ENCODE data around the gene CTNNA2.

The CTNNA2 gene

DNA sequence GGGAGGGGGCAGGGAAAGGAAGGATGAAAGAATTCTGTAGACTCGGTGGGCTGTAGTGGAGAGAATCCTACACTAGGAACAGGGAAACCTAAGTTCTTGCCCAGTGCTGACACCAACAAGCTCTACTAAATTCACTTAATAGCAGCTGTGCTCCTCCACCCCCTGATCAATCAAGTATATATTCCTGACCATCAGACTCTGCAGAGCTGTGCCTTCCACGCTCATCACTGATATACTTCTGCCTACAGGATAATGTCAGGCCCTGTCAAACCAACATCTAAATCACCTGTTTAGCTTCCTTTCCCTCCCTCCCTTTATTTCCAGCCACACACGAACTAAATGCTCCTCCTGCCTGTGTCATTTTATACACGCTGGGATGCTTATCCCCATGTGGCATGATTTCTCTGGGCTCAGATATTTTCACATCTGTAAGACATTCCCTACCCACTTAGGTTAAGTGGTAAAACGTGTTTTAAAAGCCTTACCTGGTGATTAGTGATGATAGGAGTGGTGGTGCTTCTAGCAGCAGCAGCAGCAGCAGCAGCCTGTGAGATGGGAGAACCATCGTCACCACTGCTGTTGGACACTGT, 489.8 kb downstream of the CTNNA2 start:
- H3K27me3 ChIP-seq (ENCODE audit: control insufficient read depth, insufficient read depth, low read length) = peaks cover 16% of the 10 kb centered on the region
- no peaks in the 10 kb centered on the region for H3K9me3 ChIP-seq (ENCODE audit: control insufficient read depth, insufficient read depth, low read depth, low read length)
- H3K4me3 ChIP-seq (ENCODE audit: low read depth, low read length) = no peak overlapping the region
- H3K27ac ChIP-seq (ENCODE audit: low read depth, low read length) = no peak overlapping the region
- peaks cover 4% of the 10 kb centered on the region for H3K4me1 ChIP-seq (ENCODE audit: control insufficient read depth, insufficient read depth, low read length)
- H3K9ac ChIP-seq (ENCODE audit: low read length) = no peak overlapping the region
- H3K36me3 ChIP-seq (ENCODE audit: control insufficient read depth, insufficient read depth, low read length) = no peaks in the 10 kb centered on the region

DNA sequence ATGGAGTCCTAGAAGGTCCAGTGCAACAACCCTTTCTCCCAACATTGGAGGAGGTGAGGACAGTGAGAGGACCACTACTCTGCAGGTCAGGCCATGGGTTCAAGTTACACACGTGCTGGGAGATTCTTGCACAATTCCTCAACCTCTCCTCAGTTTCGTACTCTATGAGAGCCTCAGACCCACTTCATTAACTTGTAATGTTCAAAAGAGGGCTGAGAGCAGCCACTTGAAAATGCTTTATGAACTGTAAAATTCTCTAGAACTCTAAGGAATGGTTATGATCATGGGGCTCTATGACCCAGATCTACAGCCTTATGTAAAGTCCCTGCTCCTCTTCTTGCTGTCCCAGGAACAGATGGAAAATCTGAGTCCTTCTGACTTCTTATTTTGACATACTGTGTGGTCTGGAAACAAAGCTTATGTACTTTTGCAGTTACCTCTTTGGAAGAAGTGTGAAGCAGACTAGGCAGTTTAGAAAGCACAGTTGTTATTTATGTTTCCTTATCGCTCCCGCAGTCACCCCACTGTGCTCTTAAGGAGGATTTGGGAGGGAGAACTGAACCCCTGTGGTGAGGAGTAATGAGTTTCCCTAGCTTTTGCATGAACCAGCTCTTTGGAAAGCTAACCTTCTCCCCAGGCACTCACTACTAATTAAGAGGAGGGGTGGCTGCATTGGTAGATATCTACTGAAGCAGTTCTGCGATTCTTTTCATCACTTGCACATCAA, 495.1 kb downstream of the CTNNA2 start:
- Histone ChIP-seq H3K9me3 (ENCODE audit: control insufficient read depth, insufficient read depth, low read depth, low read length) (no peaks in the 10 kb centered on the region), H3K9ac (ENCODE audit: low read length) (no peak overlapping the region), H3K4me1 (ENCODE audit: control insufficient read depth, insufficient read depth, low read length) (peaks cover 21% of the 10 kb centered on the region), H3K4me3 (ENCODE audit: low read depth, low read length) (peak overlapping the region; percentile 29), H3K27ac (ENCODE audit: low read depth, low read length) (no peak overlapping the region), H3K36me3 (ENCODE audit: control insufficient read depth, insufficient read depth, low read length) (no peaks in the 10 kb centered on the region), H3K27me3 (ENCODE audit: control insufficient read depth, insufficient read depth, low read length) (peaks cover 41% of the 10 kb centered on the region)

DNA sequence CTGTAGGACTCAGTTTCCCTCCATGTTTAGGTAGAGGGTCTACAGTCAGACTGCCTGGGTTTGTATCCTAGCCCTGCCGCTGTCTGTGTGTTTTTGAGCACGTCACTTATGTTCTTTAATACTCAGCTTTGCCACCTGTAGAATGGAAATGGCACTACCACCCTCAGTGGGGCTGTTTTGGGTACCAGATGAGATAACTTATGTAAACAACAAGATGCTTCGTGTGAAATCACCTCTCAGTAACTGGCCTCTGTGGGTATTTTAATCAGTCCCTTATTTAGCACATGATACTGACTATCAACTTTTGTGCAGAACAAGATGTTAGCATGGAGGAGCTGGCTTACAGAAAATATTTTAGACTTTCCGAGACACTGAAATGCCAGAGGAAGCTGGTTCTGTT, 495.7 kb downstream of the CTNNA2 start:
- H3K4me3 ChIP-seq (ENCODE audit: low read depth, low read length) = peak overlapping the region; percentile 29
- H3K36me3 ChIP-seq (ENCODE audit: control insufficient read depth, insufficient read depth, low read length) = no peaks in the 10 kb centered on the region
- no peak overlapping the region for H3K9ac ChIP-seq (ENCODE audit: low read length)
- H3K4me1 ChIP-seq (ENCODE audit: control insufficient read depth, insufficient read depth, low read length) = peaks cover 21% of the 10 kb centered on the region
- H3K9me3 ChIP-seq (ENCODE audit: control insufficient read depth, insufficient read depth, low read depth, low read length) = no peaks in the 10 kb centered on the region
- peaks cover 41% of the 10 kb centered on the region for H3K27me3 ChIP-seq (ENCODE audit: control insufficient read depth, insufficient read depth, low read length)
- H3K27ac ChIP-seq (ENCODE audit: low read depth, low read length) = no peak overlapping the region

DNA sequence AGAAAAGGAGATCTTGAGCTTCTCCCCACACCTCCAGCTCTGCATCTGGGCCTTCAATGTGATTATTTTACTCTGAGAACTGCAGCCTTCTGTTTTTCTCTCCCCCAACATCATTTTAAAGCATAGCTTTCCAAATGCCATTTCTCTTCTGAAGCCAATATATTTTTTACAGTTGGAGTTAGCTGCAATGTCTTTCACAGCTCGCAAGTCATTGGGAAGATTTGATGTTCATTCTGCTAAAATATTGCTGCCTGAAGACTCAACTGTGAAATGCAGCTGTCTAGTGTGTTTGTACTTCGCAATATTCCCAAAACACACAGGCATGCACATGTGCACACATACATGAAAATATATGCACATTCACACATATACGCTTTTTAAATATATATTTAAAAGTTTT, 496.4 kb downstream of the CTNNA2 start:
- Histone ChIP-seq H3K9ac (ENCODE audit: low read length) (no peak overlapping the region), H3K36me3 (ENCODE audit: control insufficient read depth, insufficient read depth, low read length) (no peaks in the 10 kb centered on the region), H3K27ac (ENCODE audit: low read depth, low read length) (no peak overlapping the region), H3K4me3 (ENCODE audit: low read depth, low read length) (no peak overlapping the region), H3K4me1 (ENCODE audit: control insufficient read depth, insufficient read depth, low read length) (peaks cover 21% of the 10 kb centered on the region), H3K9me3 (ENCODE audit: control insufficient read depth, insufficient read depth, low read depth, low read length) (no peaks in the 10 kb centered on the region), H3K27me3 (ENCODE audit: control insufficient read depth, insufficient read depth, low read length) (peaks cover 41% of the 10 kb centered on the region)

GRCh38 chr2:80012061-80012460, 499.2 kb downstream of the CTNNA2 start:
- no peak overlapping the region for H3K9ac ChIP-seq (ENCODE audit: low read length)
- H3K9me3 ChIP-seq (ENCODE audit: control insufficient read depth, insufficient read depth, low read depth, low read length) = no peaks in the 10 kb centered on the region
- no peak overlapping the region for H3K27ac ChIP-seq (ENCODE audit: low read depth, low read length)
- peaks cover 31% of the 10 kb centered on the region for H3K27me3 ChIP-seq (ENCODE audit: control insufficient read depth, insufficient read depth, low read length)
- no peak overlapping the region for H3K4me3 ChIP-seq (ENCODE audit: low read depth, low read length)
- peaks cover 21% of the 10 kb centered on the region for H3K4me1 ChIP-seq (ENCODE audit: control insufficient read depth, insufficient read depth, low read length)
- H3K36me3 ChIP-seq (ENCODE audit: control insufficient read depth, insufficient read depth, low read length) = no peaks in the 10 kb centered on the region

DNA sequence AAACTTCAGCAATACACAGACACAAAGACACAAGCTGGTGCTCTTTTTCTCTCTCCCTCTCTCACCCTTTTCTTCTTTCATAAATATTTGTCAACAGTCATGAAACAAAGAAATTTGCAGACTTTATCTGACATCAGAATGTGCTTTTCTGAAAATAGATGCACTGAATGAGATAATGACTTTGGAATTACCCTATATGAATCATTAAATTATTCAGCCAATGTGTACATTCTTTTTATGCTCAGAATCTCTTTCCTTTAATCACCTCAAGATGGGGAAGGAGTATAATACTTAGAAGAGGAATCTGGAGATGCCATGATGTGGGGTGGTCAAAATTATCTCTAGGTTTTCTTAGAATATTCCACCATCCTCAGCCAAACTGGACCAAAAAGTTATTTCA, 501.8 kb downstream of the CTNNA2 start:
- Histone ChIP-seq H3K4me1 (ENCODE audit: control insufficient read depth, insufficient read depth, low read length) (0 out of 2 replicates have a peak, but pooled peaks cover under 1% of the 10 kb centered on the region), H3K9ac (ENCODE audit: low read length) (no peak overlapping the region), H3K36me3 (ENCODE audit: control insufficient read depth, insufficient read depth, low read length) (no peaks in the 10 kb centered on the region), H3K27ac (ENCODE audit: low read depth, low read length) (no peak overlapping the region), H3K9me3 (ENCODE audit: control insufficient read depth, insufficient read depth, low read depth, low read length) (no peaks in the 10 kb centered on the region), H3K4me3 (ENCODE audit: low read depth, low read length) (no peak overlapping the region), H3K27me3 (ENCODE audit: control insufficient read depth, insufficient read depth, low read length) (peaks cover 7% of the 10 kb centered on the region)

- H3K4me3 ChIP-seq (ENCODE audit: low read depth, low read length) = no peak overlapping the region
- H3K36me3 ChIP-seq (ENCODE audit: control insufficient read depth, insufficient read depth, low read length) = no peaks in the 10 kb centered on the region
- 0 out of 2 replicates have a peak, but pooled peaks cover 5% of the 10 kb centered on the region for H3K4me1 ChIP-seq (ENCODE audit: control insufficient read depth, insufficient read depth, low read length)
- no peak overlapping the region for H3K27ac ChIP-seq (ENCODE audit: low read depth, low read length)
- 0 out of 2 replicates have a peak, but pooled peaks cover 4% of the 10 kb centered on the region for H3K27me3 ChIP-seq (ENCODE audit: control insufficient read depth, insufficient read depth, low read length)
- H3K9me3 ChIP-seq (ENCODE audit: control insufficient read depth, insufficient read depth, low read depth, low read length) = no peaks in the 10 kb centered on the region
- no peak overlapping the region for H3K9ac ChIP-seq (ENCODE audit: low read length)
Measured at GRCh38 chr2:80016171-80016570, 503.3 kb downstream of the CTNNA2 start.

DNA sequence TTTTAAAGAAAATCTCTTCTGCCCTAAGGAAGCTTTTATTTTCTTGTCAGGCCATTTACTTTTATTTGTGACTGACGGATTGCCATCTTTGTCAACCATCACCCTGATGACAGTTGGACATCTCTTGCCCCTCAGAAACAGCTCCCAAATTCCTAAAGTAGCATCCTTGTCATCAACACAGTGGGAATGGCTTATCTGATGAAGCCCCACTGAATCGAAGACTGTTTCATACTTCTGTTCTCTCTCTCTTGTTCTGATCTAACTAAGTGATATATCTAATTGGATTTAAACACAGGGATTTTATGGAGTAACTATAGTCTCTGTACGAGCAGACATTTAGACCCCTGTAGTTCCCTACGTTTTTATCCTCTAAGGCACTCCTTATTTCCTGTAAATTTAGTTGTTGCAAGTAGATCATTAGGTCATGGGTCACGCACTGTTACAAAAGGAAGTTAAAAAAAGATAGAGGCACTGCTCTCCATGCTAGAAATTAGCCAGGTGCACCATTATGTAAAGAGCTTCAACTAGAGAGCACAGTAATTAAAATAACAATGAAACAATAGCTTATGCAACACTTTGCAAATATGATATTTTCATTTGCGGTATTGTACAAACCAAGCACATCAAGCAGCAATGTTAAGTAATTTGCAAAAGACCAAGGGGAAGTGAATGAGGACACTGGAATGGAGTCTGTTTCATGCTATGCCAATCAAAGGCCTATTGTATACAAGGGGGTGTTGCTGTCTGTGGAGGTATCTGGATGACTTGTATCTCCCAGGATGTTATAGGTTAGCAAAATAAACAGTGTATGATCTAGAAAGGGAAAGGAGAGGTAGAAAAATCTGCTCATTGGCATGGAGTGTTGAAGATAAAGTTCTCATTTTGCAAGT, 507.0 kb downstream of the CTNNA2 start:
- Histone ChIP-seq H3K27ac (ENCODE audit: low read depth, low read length) (no peak overlapping the region), H3K4me3 (ENCODE audit: low read depth, low read length) (no peak overlapping the region), H3K9me3 (ENCODE audit: control insufficient read depth, insufficient read depth, low read depth, low read length) (no peaks in the 10 kb centered on the region), H3K9ac (ENCODE audit: low read length) (no peak overlapping the region), H3K27me3 (ENCODE audit: control insufficient read depth, insufficient read depth, low read length) (no peaks in the 10 kb centered on the region), H3K36me3 (ENCODE audit: control insufficient read depth, insufficient read depth, low read length) (no peaks in the 10 kb centered on the region), H3K4me1 (ENCODE audit: control insufficient read depth, insufficient read depth, low read length) (0 out of 2 replicates have a peak, but pooled peaks cover 5% of the 10 kb centered on the region)

- Histone ChIP-seq H3K27me3 (ENCODE audit: control insufficient read depth, insufficient read depth, low read length) (no peaks in the 10 kb centered on the region), H3K9me3 (ENCODE audit: control insufficient read depth, insufficient read depth, low read depth, low read length) (no peaks in the 10 kb centered on the region), H3K36me3 (ENCODE audit: control insufficient read depth, insufficient read depth, low read length) (no peaks in the 10 kb centered on the region), H3K4me3 (ENCODE audit: low read depth, low read length) (no peak overlapping the region), H3K4me1 (ENCODE audit: control insufficient read depth, insufficient read depth, low read length) (0 out of 2 replicates have a peak, but pooled peaks cover 5% of the 10 kb centered on the region), H3K9ac (ENCODE audit: low read length) (no peak overlapping the region), H3K27ac (ENCODE audit: low read depth, low read length) (no peak overlapping the region)
Measured at GRCh38 chr2:80022018-80022417, 509.2 kb downstream of the CTNNA2 start.

GRCh38 chr2:80026040-80026729, 513.3 kb downstream of the CTNNA2 start:
- Histone ChIP-seq H3K27me3 (ENCODE audit: control insufficient read depth, insufficient read depth, low read length) (no peaks in the 10 kb centered on the region), H3K9ac (ENCODE audit: low read length) (no peak overlapping the region), H3K9me3 (ENCODE audit: control insufficient read depth, insufficient read depth, low read depth, low read length) (no peaks in the 10 kb centered on the region), H3K4me1 (ENCODE audit: control insufficient read depth, insufficient read depth, low read length) (peaks cover 5% of the 10 kb centered on the region; the same call in 1 of the 2 replicates), H3K4me3 (ENCODE audit: low read depth, low read length) (no peak overlapping the region), H3K27ac (ENCODE audit: low read depth, low read length) (no peak overlapping the region), H3K36me3 (ENCODE audit: control insufficient read depth, insufficient read depth, low read length) (no peaks in the 10 kb centered on the region)

Measured in HUES6 (cell line).